Mesenchymal stem cell (in vitro differentiated cells and primary cell): ENCODE measurements around the gene C19orf73.
"Not testable (repeated sequence)": the region's sequence is repeated elsewhere in the genome, so short reads cannot be mapped to it uniquely, and the experiment has no call there.

Experiments
- DNase-seq: peaks from one replicate; pipeline ENCODE4 v3.0.0-alpha.2; 2013
- H2AFZ ChIP-seq: one replicate; pipeline ENCODE4 v1.6.1; 2013; ENCODE audit warnings: low read depth, mild to moderate bottlenecking, control low read depth, inconsistent platforms, low read length, moderate library complexity
- H2AK5ac ChIP-seq: 2 replicates; pipeline ENCODE4 v1.6.1; 2013; ENCODE audit warnings: low read length, moderate library complexity, mild to moderate bottlenecking, inconsistent platforms; ENCODE audit not compliant: severe bottlenecking
- H2BK120ac ChIP-seq: one replicate; pipeline ENCODE4 v1.6.1; 2013; ENCODE audit warnings: low read depth, mild to moderate bottlenecking, inconsistent platforms, low read length, moderate library complexity
- H2BK12ac ChIP-seq, 2 experiments: one replicate each; pipeline ENCODE4 v1.6.1; 2013; ENCODE audit warnings: inconsistent platforms in 2 of 2, low read length in 2 of 2, mild to moderate bottlenecking in 2 of 2, moderate library complexity in 2 of 2, control low read depth in 1 of 2
- H2BK15ac ChIP-seq: one replicate; pipeline ENCODE4 v1.6.1; 2013; ENCODE audit warnings: mild to moderate bottlenecking, low read depth, inconsistent platforms; ENCODE audit not compliant: poor library complexity, severe bottlenecking
- H2BK5ac ChIP-seq: 2 replicates; pipeline ENCODE4 v1.6.1; 2013; ENCODE audit warnings: low read depth, mild to moderate bottlenecking, low read length, control low read depth, inconsistent platforms; ENCODE audit not compliant: poor library complexity, severe bottlenecking
- H3K14ac ChIP-seq, 2 experiments: one replicate each; pipeline ENCODE4 v1.6.1; 2013; ENCODE audit warnings: inconsistent platforms in 2 of 2, low read length in 2 of 2, control low read depth in 1 of 2, mild to moderate bottlenecking in 1 of 2, moderate library complexity in 1 of 2
- H3K18ac ChIP-seq, 2 experiments: one replicate each; pipeline ENCODE4 v1.6.1; 2013; ENCODE audit warnings: inconsistent platforms in 2 of 2, low read length in 2 of 2, control low read depth in 1 of 2, low read depth in 1 of 2, mild to moderate bottlenecking in 1 of 2
- H3K23ac ChIP-seq, 2 experiments: one replicate each; pipeline ENCODE4 v1.6.1; 2013; ENCODE audit warnings: inconsistent platforms in 2 of 2, low read length in 2 of 2, mild to moderate bottlenecking in 2 of 2, moderate library complexity in 2 of 2, control low read depth in 1 of 2
- H3K27ac ChIP-seq: 2 replicates; pipeline ENCODE4 v1.5.1; 2013; ENCODE audit warnings: mild to moderate bottlenecking, moderate library complexity, low read length, control low read depth, inconsistent platforms; ENCODE audit not compliant: poor library complexity, severe bottlenecking
- H3K27me3 ChIP-seq, 2 experiments: 2 replicates each; pipeline versions ENCODE4 v1.6.1 to v1.7.0; 2013; ENCODE audit warnings: low read length in 2 of 2, mild to moderate bottlenecking in 2 of 2, moderate library complexity in 2 of 2, control low read depth in 1 of 2, inconsistent platforms in 1 of 2; ENCODE audit not compliant: control insufficient read depth in 1 of 2, insufficient read depth in 1 of 2
- H3K36me3 ChIP-seq, 2 experiments: 2 replicates each; pipeline versions ENCODE4 v1.6.1 to v1.7.0; 2013; ENCODE audit warnings: low read length in 2 of 2, control low read depth in 1 of 2, inconsistent platforms in 1 of 2, low read depth in 1 of 2, mild to moderate bottlenecking in 1 of 2; ENCODE audit not compliant: insufficient read depth in 2 of 2, control insufficient read depth in 1 of 2
- H3K4ac ChIP-seq, 2 experiments: one replicate each; pipeline ENCODE4 v1.6.1; 2013; ENCODE audit warnings: inconsistent platforms in 2 of 2, low read length in 2 of 2, mild to moderate bottlenecking in 2 of 2, moderate library complexity in 2 of 2, control low read depth in 1 of 2, low read depth in 1 of 2
- H3K4me1 ChIP-seq: 2 replicates; pipeline ENCODE4 v1.6.1; 2013; ENCODE audit warnings: low read depth, low read length, control low read depth; ENCODE audit not compliant: control insufficient read depth, insufficient read depth
- H3K4me2 ChIP-seq: 2 replicates; pipeline ENCODE4 v1.6.1; 2013; ENCODE audit warnings: low read length, mild to moderate bottlenecking, inconsistent platforms; ENCODE audit not compliant: poor library complexity, severe bottlenecking
- H3K4me3 ChIP-seq, 2 experiments: 2 replicates each; pipeline versions ENCODE4 v1.5.1 to v1.7.0; 2013; ENCODE audit warnings: low read length in 2 of 2, mild to moderate bottlenecking in 2 of 2, control low read depth in 1 of 2, low read depth in 1 of 2; ENCODE audit not compliant: insufficient read depth in 1 of 2
- H3K79me1 ChIP-seq: replicated peaks from 2 replicates; pipeline ENCODE4 v1.6.1; 2013; ENCODE audit warnings: mild to moderate bottlenecking, control low read depth, low read length, inconsistent platforms; ENCODE audit not compliant: poor library complexity, severe bottlenecking
- H3K9ac ChIP-seq: 2 replicates; pipeline ENCODE4 v1.7.0; 2013; ENCODE audit warnings: mild to moderate bottlenecking, low read length, moderate library complexity
- H3K9me3 ChIP-seq: 2 replicates; pipeline ENCODE4 v1.7.0; 2013; ENCODE audit warnings: mild to moderate bottlenecking, low read length; ENCODE audit not compliant: control insufficient read depth
- H4K8ac ChIP-seq: one replicate; pipeline ENCODE4 v1.6.1; 2013; ENCODE audit warnings: inconsistent platforms, mild to moderate bottlenecking, low read length, moderate library complexity
- H4K91ac ChIP-seq: one replicate; pipeline ENCODE4 v1.6.1; 2013; ENCODE audit warnings: mild to moderate bottlenecking, low read length, inconsistent platforms
- WGBS: methylation state at CpG from one replicate; pipeline ENCODE4 v1.1.7; 2013; ENCODE audit warnings: mixed read lengths; 5-methylcytosine and 5-hydroxymethylcytosine counted together

C19orf73 gene

DNA sequence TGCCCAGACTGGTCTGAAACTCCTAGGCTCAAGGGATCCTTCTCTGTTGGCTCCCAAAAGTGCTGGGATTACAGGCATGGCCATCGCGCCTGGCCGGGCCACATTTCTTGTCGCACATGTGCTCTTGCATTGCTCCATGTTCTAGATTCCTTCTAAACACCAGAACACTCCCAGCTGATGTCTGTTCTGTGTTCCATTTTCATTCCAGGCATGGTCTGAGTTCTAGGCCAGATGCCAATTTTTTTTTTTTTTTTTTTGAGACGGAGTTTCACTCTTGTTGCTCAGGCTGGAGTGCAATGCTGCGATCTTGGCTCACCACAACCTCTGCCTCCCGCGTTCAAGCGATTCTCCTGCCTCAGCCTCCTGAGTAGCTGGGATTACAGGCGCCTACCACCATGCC is 2.9 kb upstream of the C19orf73 start:
- WGBS: 92% methylated on average over 9 of the region's 10 CpGs
- H3K18ac ChIP-seq, H3K4me2 ChIP-seq, H2BK12ac ChIP-seq, H3K4ac ChIP-seq, H3K27ac ChIP-seq, H3K23ac ChIP-seq, H2BK120ac ChIP-seq, H3K14ac ChIP-seq, H3K9ac ChIP-seq, H3K79me1 ChIP-seq, H3K36me3 ChIP-seq, H4K91ac ChIP-seq, H3K4me3 ChIP-seq, H4K8ac ChIP-seq, H2BK15ac ChIP-seq, H2BK5ac ChIP-seq, H3K9me3 ChIP-seq, H2AFZ ChIP-seq, H2AK5ac ChIP-seq: not testable (repeated sequence)
- peaks cover 16 to 24% of the 10 kb centered on the region in 2 experiments for H3K27me3 ChIP-seq
- H3K4me1 ChIP-seq: peaks cover 24% of the 10 kb centered on the region
- DNase-seq: peak; percentile 27

DNA sequence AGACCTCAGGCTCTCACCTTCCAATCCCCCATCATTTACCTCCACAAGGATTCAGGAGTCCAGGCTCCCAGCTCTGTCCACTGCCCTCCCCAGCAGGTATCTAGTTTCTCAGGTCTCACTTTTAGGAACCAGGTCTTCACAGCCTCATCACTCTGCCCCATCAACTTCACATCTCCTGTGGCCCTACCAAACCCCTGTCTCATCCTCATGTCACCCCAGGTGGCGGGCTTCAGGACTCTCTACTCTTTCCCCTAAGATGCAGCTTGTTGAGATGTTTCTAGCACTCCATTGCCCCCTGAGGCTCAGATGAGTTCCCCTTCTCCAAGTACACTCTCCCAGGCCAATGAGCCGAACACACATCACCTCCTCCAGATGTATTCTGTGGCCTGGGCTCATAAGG is 1.9 kb upstream of the C19orf73 start:
- peaks cover 16 to 24% of the 10 kb centered on the region in 2 experiments for H3K27me3 ChIP-seq
- H3K4me1 ChIP-seq: peaks cover 24% of the 10 kb centered on the region
- no peak overlapping the region for H4K8ac ChIP-seq
- H3K18ac ChIP-seq: no peak overlapping the region
- H2BK15ac ChIP-seq: no peak overlapping the region
- no peak for DNase-seq
- H2BK12ac ChIP-seq: no peak overlapping the region
- no peak overlapping the region for H4K91ac ChIP-seq
- H3K36me3 ChIP-seq: peaks cover 0 to 6% of the 10 kb centered on the region in 2 experiments
- no peak overlapping the region for H3K27ac ChIP-seq
- H3K4me3 ChIP-seq: no peak overlapping the region
- 94% methylated on average over 2 of the region's 2 CpGs for whole genome bisulfite sequencing
- H3K23ac ChIP-seq: no peak overlapping the region
- H2AK5ac ChIP-seq: no peak overlapping the region
- H3K9ac ChIP-seq: no peak overlapping the region
- no peak overlapping the region for H3K14ac ChIP-seq
- peaks cover 1% of the 10 kb centered on the region for H3K79me1 ChIP-seq
- no peak overlapping the region for H2BK120ac ChIP-seq
- H2BK5ac ChIP-seq: no peak overlapping the region
- H3K9me3 ChIP-seq: no peaks in the 10 kb centered on the region
- H3K4ac ChIP-seq: no peak overlapping the region
- no peak overlapping the region for H2AFZ ChIP-seq
- H3K4me2 ChIP-seq: no peak overlapping the region

DNA sequence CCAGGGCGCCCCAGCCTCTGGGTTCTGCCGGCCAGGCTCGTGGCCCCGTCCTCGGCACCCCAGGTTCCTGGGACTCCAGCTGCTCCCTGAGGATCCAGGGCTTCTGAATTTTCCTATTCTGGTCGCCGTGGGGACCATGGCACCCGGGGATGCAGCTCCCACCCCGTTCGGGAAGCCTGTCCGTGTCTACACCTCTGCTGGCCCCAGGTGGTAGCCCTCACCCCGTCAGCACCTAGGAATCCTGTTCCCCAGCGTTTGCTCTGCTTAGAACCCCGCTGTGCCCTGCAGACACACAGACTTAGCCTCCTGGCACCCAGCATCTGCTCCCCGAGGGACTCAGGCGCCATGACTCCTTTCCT is 1.4 kb upstream of the C19orf73 start:
- Histone ChIP-seq H3K4me3 (no peak overlapping the region), H3K23ac (peak overlapping the region in 1 of 2 experiments; percentile 50), H3K27me3 (peaks cover 12 to 19% of the 10 kb centered on the region in 2 experiments), H4K91ac (no peak overlapping the region), H2BK15ac (no peak overlapping the region), H3K36me3 (peaks cover 0 to 6% of the 10 kb centered on the region in 2 experiments), H4K8ac (no peak overlapping the region), H2BK120ac (no peak overlapping the region), H3K4ac (no peak overlapping the region), H3K4me1 (peaks cover 24% of the 10 kb centered on the region), H3K18ac (no peak overlapping the region), H3K27ac (no peak overlapping the region), H3K9me3 (no peaks in the 10 kb centered on the region), H3K14ac (no peak overlapping the region), H2BK12ac (no peak overlapping the region), H3K79me1 (peaks cover 1% of the 10 kb centered on the region), H3K4me2 (peak overlapping the region; percentile 97), H2AFZ (no peak overlapping the region), H2BK5ac (no peak overlapping the region), H3K9ac (no peak overlapping the region), H2AK5ac (no peak overlapping the region)
- no peak for DNase-seq
- WGBS: 30% methylated on average over 16 of the region's 16 CpGs

DNA sequence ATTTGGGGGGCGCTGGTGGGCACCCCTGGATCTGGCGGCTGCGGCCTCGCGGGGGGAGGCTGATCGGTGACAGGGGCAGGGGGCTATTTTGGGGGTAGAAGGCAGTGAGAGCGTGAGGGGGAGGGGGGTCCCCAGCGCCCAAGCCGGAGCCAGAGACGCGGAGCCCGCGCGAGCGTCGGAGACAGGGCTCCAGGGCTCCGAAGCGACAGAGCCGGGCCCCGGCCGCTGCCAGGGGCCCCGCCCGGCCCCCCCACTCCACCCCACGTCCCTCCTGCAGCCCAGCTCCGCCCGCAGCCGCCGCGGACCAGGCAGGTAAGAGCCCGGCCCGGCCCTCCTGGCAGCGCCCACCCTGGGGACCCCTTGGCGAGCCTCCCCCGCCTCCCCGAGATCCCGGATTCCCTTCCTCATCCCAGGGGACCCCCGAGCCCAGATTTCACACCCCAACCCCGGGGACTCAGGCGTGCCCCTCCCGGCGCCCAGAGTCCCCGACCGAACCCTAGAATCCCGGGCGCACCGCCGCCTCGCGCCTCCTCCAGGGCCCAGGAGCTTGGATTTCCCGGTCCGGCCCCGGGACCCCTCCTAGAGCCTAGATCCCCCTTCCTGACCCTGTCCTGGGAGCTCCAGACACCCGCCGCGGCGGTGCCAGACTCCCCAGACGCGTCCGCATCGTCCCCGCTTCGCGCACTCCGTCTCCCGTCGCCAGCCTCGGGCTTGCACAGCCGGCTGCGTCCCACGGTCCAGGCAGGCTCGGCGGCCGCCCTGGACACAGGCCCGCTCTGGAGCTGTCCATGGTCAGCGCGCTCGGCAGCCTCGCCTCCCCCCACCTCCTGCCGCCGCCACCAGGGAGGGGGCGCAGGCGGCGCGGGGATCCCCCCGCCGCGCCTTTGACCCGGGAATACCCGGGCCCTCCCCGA is 725 bp upstream of the C19orf73 start, which contains the start of gene PPFIA3:
PPFIA3 (plus strand) TSS at position 134 of the 914 bp plus-strand sequence. CDS start 8,330 bp downstream, outside the sequence.
- Histone ChIP-seq H2AFZ (peak within 1 kb of the TSS; percentile 97), H3K36me3 (peaks cover 0 to 6% of the 10 kb centered on the region in 2 experiments), H2BK5ac (peak within 1 kb of the TSS; percentile 46), H2BK12ac (peak within 1 kb of the TSS; percentile 52 to 93), H3K9me3 (no peaks in the 10 kb centered on the region), H3K4me2 (peak within 1 kb of the TSS; percentile 97), H3K9ac (peak within 1 kb of the TSS; percentile 90), H4K8ac (peak within 1 kb of the TSS; percentile 85), H3K14ac (peak within 1 kb of the TSS in 1 of 2 experiments; percentile 68), H4K91ac (peak within 1 kb of the TSS; percentile 81), H2BK120ac (peak within 1 kb of the TSS; percentile 52), H3K18ac (peak within 1 kb of the TSS; percentile 88 to 98), H2BK15ac (peak within 1 kb of the TSS; percentile 96), H3K4me1 (peaks cover 27% of the 10 kb centered on the region), H3K4ac (peak within 1 kb of the TSS; percentile 83 to 94), H3K27ac (peak within 1 kb of the TSS; percentile 71), H3K4me3 (peak within 1 kb of the TSS; percentile 71 to 84), H3K23ac (peak within 1 kb of the TSS in 1 of 2 experiments; percentile 50), H3K27me3 (peaks cover 11 to 19% of the 10 kb centered on the region in 2 experiments), H2AK5ac (no peak within 1 kb of the TSS), H3K79me1 (peaks cover 1% of the 10 kb centered on the region)
- WGBS: 2% methylated on average over 68 of the region's 90 CpGs
- DNase-seq: peak; percentile 80
